SU-DHL-6 (cell line): ENCODE data around the gene HOXD3.

Experiments used
- H2AFZ ChIP-seq: fragments of 200-600 bp; sonication (generic); 2 replicates; pipeline ENCODE4 v1.6.1; 2014; ENCODE audit warnings: low read depth, mild to moderate bottlenecking, moderate library complexity, mixed read lengths, antibody characterized with exemption, low read length; ENCODE audit not compliant: severe bottlenecking
- H3F3A ChIP-seq: fragments of 200-600 bp; shearing (Covaris generic); 2 replicates; pipeline ENCODE4 v1.6.0; 2016; ENCODE audit warnings: antibody characterized with exemption, mild to moderate bottlenecking; ENCODE audit not compliant: insufficient read depth
- H3K27ac ChIP-seq: fragments of 200-600 bp; sonication (generic); 2 replicates; pipeline ENCODE4 v1.5.1; 2016; ENCODE audit warnings: low read depth, mild to moderate bottlenecking, low read length, moderate library complexity, mixed read lengths
- H3K27me3 ChIP-seq: fragments of 200-600 bp; sonication (generic), shearing (Covaris generic); 2 replicates; pipeline ENCODE4 v1.6.0; 2014; ENCODE audit warnings: mild to moderate bottlenecking, low read length
- H3K36me3 ChIP-seq: fragments of 200-600 bp; sonication (generic); 2 replicates; pipeline ENCODE4 v1.6.1; 2014; ENCODE audit warnings: mild to moderate bottlenecking, low read length, mixed read lengths
- H3K4me2 ChIP-seq: fragments of 300-600, 200-600 bp; shearing (Covaris generic), sonication (generic); 2 replicates; pipeline ENCODE4 v1.6.0; 2014; ENCODE audit warnings: low read length, low read depth, mild to moderate bottlenecking; ENCODE audit not compliant: poor library complexity, severe bottlenecking
- H3K4me3 ChIP-seq: fragments of 200-600 bp; sonication (generic); 2 replicates; pipeline ENCODE4 v1.5.1; 2014; ENCODE audit warnings: antibody characterized with exemption, low read length, mild to moderate bottlenecking, mixed read lengths; ENCODE audit not compliant: insufficient read depth, poor library complexity, severe bottlenecking
- H3K79me2 ChIP-seq: fragments of 200-600 bp; sonication (generic); 2 replicates; pipeline ENCODE4 v1.6.1; 2014; ENCODE audit warnings: mild to moderate bottlenecking, low read length, moderate library complexity; ENCODE audit not compliant: insufficient read depth
- H3K9ac ChIP-seq: fragments of 200-600 bp; sonication (generic); 2 replicates; pipeline ENCODE4 v1.7.0; 2014; ENCODE audit warnings: mild to moderate bottlenecking, low read length
- H3K9me2 ChIP-seq: fragments of 200-600 bp; sonication (generic); replicated peaks from 2 replicates; pipeline ENCODE4 v1.6.1; 2014; ENCODE audit warnings: low read length; ENCODE audit not compliant: insufficient read depth
- H3K9me3 ChIP-seq: fragments of 200-600 bp; sonication (generic); 2 replicates; pipeline ENCODE4 v1.6.1; 2014; ENCODE audit warnings: low read length, mixed read lengths; ENCODE audit not compliant: insufficient read depth
- H4K20me1 ChIP-seq: fragments of 200-600 bp; sonication (generic); 2 replicates; pipeline ENCODE4 v1.6.1; 2014; ENCODE audit warnings: low read depth, mild to moderate bottlenecking, antibody characterized with exemption, low read length, moderate library complexity, mixed read lengths
- CTCF ChIP-seq: fragments of 200-600 bp; sonication (generic); IDR thresholded peaks from one replicate; pipeline ENCODE4 v1.5.1; 2017; ENCODE audit warnings: antibody characterized with exemption, mild to moderate bottlenecking, low read length, moderate library complexity; ENCODE audit not compliant: insufficient read depth, poor library complexity, severe bottlenecking
- EZH2phosphoT487 ChIP-seq: fragments of 200-600 bp; sonication (generic), shearing (Covaris generic); conservative IDR thresholded peaks from 2 replicates; pipeline ENCODE4 v1.6.1; 2018; ENCODE audit warnings: mild to moderate bottlenecking, antibody characterized with exemption, low read length, moderate library complexity, mixed read lengths

HOXD3 gene

GRCh38 chr2:176158186-176158591, 1.1 kb downstream of the HOXD3 start:
- no peaks in the 10 kb centered on the region for H3K79me2 ChIP-seq
- no peaks in the 10 kb centered on the region for H3K36me3 ChIP-seq
- no peak for TF ChIP-seq CTCF
- no peak for TF ChIP-seq EZH2phosphoT487
- no peaks in the 10 kb centered on the region for H4K20me1 ChIP-seq
- no peaks in the 10 kb centered on the region for H3K27me3 ChIP-seq
- H2AFZ ChIP-seq, result no peak overlapping the region
- H3K9me3 ChIP-seq, result no peaks in the 10 kb centered on the region
- no peak overlapping the region for H3K9ac ChIP-seq
- H3K4me3 ChIP-seq, result no peak overlapping the region
- no peaks in the 10 kb centered on the region for H3F3A ChIP-seq
- no peak overlapping the region for H3K4me2 ChIP-seq
- no peak overlapping the region for H3K27ac ChIP-seq
- no peaks in the 10 kb centered on the region for H3K9me2 ChIP-seq

- no peaks in the 10 kb centered on the region for H3K9me3 ChIP-seq
These were observed 2.0 kb downstream of the HOXD3 start for GRCh38 chr2:176158855-176159662.

GRCh38 chr2:176159663-176160250, 2.6 kb downstream of the HOXD3 start:
- Histone ChIP-seq H4K20me1 (no peaks in the 10 kb centered on the region), H3K9ac (no peak overlapping the region), H3K36me3 (no peaks in the 10 kb centered on the region), H3K4me2 (no peak overlapping the region), H2AFZ (no peak overlapping the region), H3K27ac (no peak overlapping the region), H3F3A (no peaks in the 10 kb centered on the region), H3K9me3 (no peaks in the 10 kb centered on the region), H3K4me3 (no peak overlapping the region), H3K27me3 (no peaks in the 10 kb centered on the region), H3K9me2 (no peaks in the 10 kb centered on the region), H3K79me2 (no peaks in the 10 kb centered on the region)
- no peak for TF ChIP-seq CTCF
- TF ChIP-seq EZH2phosphoT487, result no peak

More at GRCh38 chr2:176158855-176159662, 2.0 kb downstream of the HOXD3 start:
- Histone ChIP-seq H3K36me3 (no peaks in the 10 kb centered on the region), H3K27ac (no peak overlapping the region), H3F3A (no peaks in the 10 kb centered on the region), H3K27me3 (no peaks in the 10 kb centered on the region), H3K79me2 (no peaks in the 10 kb centered on the region), H3K4me2 (no peak overlapping the region), H3K4me3 (no peak overlapping the region), H2AFZ (no peak overlapping the region), H3K9me2 (no peaks in the 10 kb centered on the region), H4K20me1 (no peaks in the 10 kb centered on the region), H3K9ac (no peak overlapping the region)
- TF ChIP-seq CTCF (no peak), EZH2phosphoT487 (no peak)
